ENCODE data around the gene IFT57.

Gene IFT57

GRCh38 chr3:108185536-108185935 lies 36.7 kb downstream of the IFT57 start:
- no peaks in the 10 kb centered on the region for H4K20me1 ChIP-seq (ENCODE audit: insufficient read depth, low read length, poor library complexity, severe bottlenecking)
- no peaks in the 10 kb centered on the region for H3K9me2 ChIP-seq (replicated peaks; ENCODE audit: low read depth, low read length)
- peaks cover 4% of the 10 kb centered on the region for H3K4me1 ChIP-seq (ENCODE audit: insufficient read depth, low read length, poor library complexity, severe bottlenecking)
- H3K4me2 ChIP-seq (ENCODE audit: low read depth, low read length, poor library complexity, severe bottlenecking), result no peak overlapping the region
- H3K27me3 ChIP-seq (ENCODE audit: insufficient read depth, low read length, poor library complexity, severe bottlenecking), result no peaks in the 10 kb centered on the region
- no peak overlapping the region for H2AFZ ChIP-seq (ENCODE audit: low read length)
- no peaks in the 10 kb centered on the region for H3K36me3 ChIP-seq (ENCODE audit: insufficient read depth, low read length)
- no peak overlapping the region for H3K4me3 ChIP-seq (ENCODE audit: low read length, poor library complexity, severe bottlenecking)
- no peak for TF ChIP-seq EZH2phosphoT487 (IDR thresholded peaks at IDR 0.05; ENCODE audit: borderline replicate concordance)
- TF ChIP-seq, protein P1, sequence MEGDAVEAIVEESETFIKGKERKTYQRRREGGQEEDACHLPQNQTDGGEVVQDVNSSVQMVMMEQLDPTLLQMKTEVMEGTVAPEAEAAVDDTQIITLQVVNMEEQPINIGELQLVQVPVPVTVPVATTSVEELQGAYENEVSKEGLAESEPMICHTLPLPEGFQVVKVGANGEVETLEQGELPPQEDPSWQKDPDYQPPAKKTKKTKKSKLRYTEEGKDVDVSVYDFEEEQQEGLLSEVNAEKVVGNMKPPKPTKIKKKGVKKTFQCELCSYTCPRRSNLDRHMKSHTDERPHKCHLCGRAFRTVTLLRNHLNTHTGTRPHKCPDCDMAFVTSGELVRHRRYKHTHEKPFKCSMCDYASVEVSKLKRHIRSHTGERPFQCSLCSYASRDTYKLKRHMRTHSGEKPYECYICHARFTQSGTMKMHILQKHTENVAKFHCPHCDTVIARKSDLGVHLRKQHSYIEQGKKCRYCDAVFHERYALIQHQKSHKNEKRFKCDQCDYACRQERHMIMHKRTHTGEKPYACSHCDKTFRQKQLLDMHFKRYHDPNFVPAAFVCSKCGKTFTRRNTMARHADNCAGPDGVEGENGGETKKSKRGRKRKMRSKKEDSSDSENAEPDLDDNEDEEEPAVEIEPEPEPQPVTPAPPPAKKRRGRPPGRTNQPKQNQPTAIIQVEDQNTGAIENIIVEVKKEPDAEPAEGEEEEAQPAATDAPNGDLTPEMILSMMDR (conservative IDR thresholded peaks at IDR 0.05; ENCODE audit: low read length), result no peak
- no peaks in the 10 kb centered on the region for H3K79me2 ChIP-seq (ENCODE audit: insufficient read depth, low read length)
- H3K9ac ChIP-seq (ENCODE audit: low read depth, low read length, poor library complexity, severe bottlenecking), result no peak overlapping the region
- no peaks in the 10 kb centered on the region; the same call in 1 of the 2 replicates for H3K9me3 ChIP-seq (ENCODE audit: insufficient read depth, low read depth, low read length)
- H3F3A ChIP-seq (ENCODE audit: low read depth), result 0 out of 2 replicates have a peak, but pooled peaks cover 4% of the 10 kb centered on the region

DNA sequence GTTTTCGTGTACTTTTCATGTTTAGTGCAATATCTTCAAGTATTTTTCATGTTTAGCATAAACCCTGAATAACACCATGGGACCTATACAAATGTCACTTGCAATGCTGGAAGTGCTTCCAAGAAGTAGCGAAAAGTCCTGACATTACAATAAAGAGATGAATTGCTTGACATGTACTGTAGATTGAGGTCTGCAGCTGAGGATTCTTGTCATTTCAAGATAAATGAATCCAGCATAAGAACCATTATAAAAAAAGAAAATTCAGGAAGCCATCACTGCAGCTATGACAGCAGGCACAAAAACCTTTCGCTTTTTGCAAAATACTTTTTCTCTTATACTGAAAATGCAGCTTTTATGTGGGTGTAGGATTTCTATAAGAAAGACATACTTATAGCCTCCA lies 37.4 kb downstream of the IFT57 start:
- H3F3A ChIP-seq (ENCODE audit: low read depth), result 0 out of 2 replicates have a peak, but pooled peaks cover 4% of the 10 kb centered on the region
- H4K20me1 ChIP-seq (ENCODE audit: insufficient read depth, low read length, poor library complexity, severe bottlenecking), result no peaks in the 10 kb centered on the region
- no peaks in the 10 kb centered on the region for H3K79me2 ChIP-seq (ENCODE audit: insufficient read depth, low read length)
- no peak overlapping the region for H3K4me3 ChIP-seq (ENCODE audit: low read length, poor library complexity, severe bottlenecking)
- H3K4me2 ChIP-seq (ENCODE audit: low read depth, low read length, poor library complexity, severe bottlenecking), result no peak overlapping the region
- no peaks in the 10 kb centered on the region; the same call in 1 of the 2 replicates for H3K9me3 ChIP-seq (ENCODE audit: insufficient read depth, low read depth, low read length)
- TF ChIP-seq EZH2phosphoT487 (IDR thresholded peaks at IDR 0.05; ENCODE audit: borderline replicate concordance), result no peak
- TF ChIP-seq, protein P1 (conservative IDR thresholded peaks at IDR 0.05; ENCODE audit: low read length), result no peak
- no peak overlapping the region for H3K9ac ChIP-seq (ENCODE audit: low read depth, low read length, poor library complexity, severe bottlenecking)
- no peaks in the 10 kb centered on the region for H3K9me2 ChIP-seq (replicated peaks; ENCODE audit: low read depth, low read length)
- H3K4me1 ChIP-seq (ENCODE audit: insufficient read depth, low read length, poor library complexity, severe bottlenecking), result peaks cover 4% of the 10 kb centered on the region
- H3K27me3 ChIP-seq (ENCODE audit: insufficient read depth, low read length, poor library complexity, severe bottlenecking), result no peaks in the 10 kb centered on the region
- no peak overlapping the region for H2AFZ ChIP-seq (ENCODE audit: low read length)
- H3K36me3 ChIP-seq (ENCODE audit: insufficient read depth, low read length), result no peaks in the 10 kb centered on the region

- no peak overlapping the region for H3K9ac ChIP-seq (ENCODE audit: low read depth, low read length, poor library complexity, severe bottlenecking)
- TF ChIP-seq EZH2phosphoT487 (IDR thresholded peaks at IDR 0.05; ENCODE audit: borderline replicate concordance), result no peak
- TF ChIP-seq, protein P1 (conservative IDR thresholded peaks at IDR 0.05; ENCODE audit: low read length), result no peak
Measured at GRCh38 chr3:108183971-108184370, 38.3 kb downstream of the IFT57 start.

More at GRCh38 chr3:108183971-108184370, 38.3 kb downstream of the IFT57 start:
- H4K20me1 ChIP-seq (ENCODE audit: insufficient read depth, low read length, poor library complexity, severe bottlenecking), result no peaks in the 10 kb centered on the region
- no peak overlapping the region for H3K4me2 ChIP-seq (ENCODE audit: low read depth, low read length, poor library complexity, severe bottlenecking)
- H3K4me3 ChIP-seq (ENCODE audit: low read length, poor library complexity, severe bottlenecking), result no peak overlapping the region
- no peak overlapping the region for H2AFZ ChIP-seq (ENCODE audit: low read length)
- H3K79me2 ChIP-seq (ENCODE audit: insufficient read depth, low read length), result no peaks in the 10 kb centered on the region
- 0 out of 2 replicates have a peak, but pooled peaks cover 4% of the 10 kb centered on the region for H3F3A ChIP-seq (ENCODE audit: low read depth)
- H3K9me3 ChIP-seq (ENCODE audit: insufficient read depth, low read depth, low read length), result no peaks in the 10 kb centered on the region; the same call in 1 of the 2 replicates
- no peaks in the 10 kb centered on the region for H3K27me3 ChIP-seq (ENCODE audit: insufficient read depth, low read length, poor library complexity, severe bottlenecking)
- H3K4me1 ChIP-seq (ENCODE audit: insufficient read depth, low read length, poor library complexity, severe bottlenecking), result peaks cover 4% of the 10 kb centered on the region
- no peaks in the 10 kb centered on the region for H3K36me3 ChIP-seq (ENCODE audit: insufficient read depth, low read length)
- no peaks in the 10 kb centered on the region for H3K9me2 ChIP-seq (replicated peaks; ENCODE audit: low read depth, low read length)
